Omental fat pad (tissue), 4 donors: Measurements from ENCODE around the gene ALAS1. TPM values are rescaled to one million over a fixed set of nuclear protein-coding genes. Genes with fewer than 3 reads are reported as not detected.

ENCODE experiments used
- ATAC-seq: fragments of 150-250 bp; one replicate; pipeline ENCODE4 v1.9.1; 2016; ENCODE audit warnings: mild to moderate bottlenecking, moderate library complexity; ENCODE audit not compliant: low FRiP score
- DNase-seq: peaks from one replicate; pipeline ENCODE4 v3.0.0-alpha.2; 2019; ENCODE audit warnings: low spot score
- total RNA-seq, 4 donors: library from RNA; depleted of rRNA; stranded (reverse); fragments of >200 nt; gene quantifications; one replicate each; pipeline ENCODE4 v1.1.0, GENCODE V29; 2016
- TF ChIP-seq, protein P1 (sequence below), 3 donors: fragments of 450-650 bp; IDR thresholded peaks; one replicate each; pipeline ENCODE4 v1.5.1; 2016 to 2017; ENCODE audit warnings: antibody characterized with exemption in 3 of 3, mild to moderate bottlenecking in 3 of 3, moderate library complexity in 2 of 3

ALAS1 gene
- total RNA-seq, 4 donors from 2014 or later = 29.3 to 79.7 (median 31.0) TPM

DNA sequence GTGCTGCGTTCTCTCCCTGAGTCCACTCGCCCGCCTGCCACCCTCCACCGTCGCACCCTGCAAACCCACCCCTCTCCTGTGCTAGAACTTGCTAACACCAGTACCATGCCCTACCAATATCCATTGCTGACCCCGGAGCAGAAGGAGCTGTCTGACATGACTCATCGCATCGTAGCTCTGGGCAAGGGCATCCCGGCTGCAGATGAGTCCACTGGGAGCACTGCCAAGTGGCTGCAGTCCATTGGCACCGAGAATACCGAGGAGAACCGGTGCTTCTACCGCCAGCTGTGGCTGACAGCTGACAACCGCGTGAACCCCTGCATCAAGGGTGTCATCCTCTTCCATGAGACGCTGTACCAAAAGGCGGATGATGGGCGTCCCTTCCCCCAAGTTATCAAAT lies 4.9 kb upstream of the ALAS1 start:
- DNase-seq = no peak
- TF ChIP-seq, protein P1, sequence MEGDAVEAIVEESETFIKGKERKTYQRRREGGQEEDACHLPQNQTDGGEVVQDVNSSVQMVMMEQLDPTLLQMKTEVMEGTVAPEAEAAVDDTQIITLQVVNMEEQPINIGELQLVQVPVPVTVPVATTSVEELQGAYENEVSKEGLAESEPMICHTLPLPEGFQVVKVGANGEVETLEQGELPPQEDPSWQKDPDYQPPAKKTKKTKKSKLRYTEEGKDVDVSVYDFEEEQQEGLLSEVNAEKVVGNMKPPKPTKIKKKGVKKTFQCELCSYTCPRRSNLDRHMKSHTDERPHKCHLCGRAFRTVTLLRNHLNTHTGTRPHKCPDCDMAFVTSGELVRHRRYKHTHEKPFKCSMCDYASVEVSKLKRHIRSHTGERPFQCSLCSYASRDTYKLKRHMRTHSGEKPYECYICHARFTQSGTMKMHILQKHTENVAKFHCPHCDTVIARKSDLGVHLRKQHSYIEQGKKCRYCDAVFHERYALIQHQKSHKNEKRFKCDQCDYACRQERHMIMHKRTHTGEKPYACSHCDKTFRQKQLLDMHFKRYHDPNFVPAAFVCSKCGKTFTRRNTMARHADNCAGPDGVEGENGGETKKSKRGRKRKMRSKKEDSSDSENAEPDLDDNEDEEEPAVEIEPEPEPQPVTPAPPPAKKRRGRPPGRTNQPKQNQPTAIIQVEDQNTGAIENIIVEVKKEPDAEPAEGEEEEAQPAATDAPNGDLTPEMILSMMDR (IDR thresholded peaks at IDR 0.05) = no peak
- peak; percentile 43 for ATAC-seq

DNA sequence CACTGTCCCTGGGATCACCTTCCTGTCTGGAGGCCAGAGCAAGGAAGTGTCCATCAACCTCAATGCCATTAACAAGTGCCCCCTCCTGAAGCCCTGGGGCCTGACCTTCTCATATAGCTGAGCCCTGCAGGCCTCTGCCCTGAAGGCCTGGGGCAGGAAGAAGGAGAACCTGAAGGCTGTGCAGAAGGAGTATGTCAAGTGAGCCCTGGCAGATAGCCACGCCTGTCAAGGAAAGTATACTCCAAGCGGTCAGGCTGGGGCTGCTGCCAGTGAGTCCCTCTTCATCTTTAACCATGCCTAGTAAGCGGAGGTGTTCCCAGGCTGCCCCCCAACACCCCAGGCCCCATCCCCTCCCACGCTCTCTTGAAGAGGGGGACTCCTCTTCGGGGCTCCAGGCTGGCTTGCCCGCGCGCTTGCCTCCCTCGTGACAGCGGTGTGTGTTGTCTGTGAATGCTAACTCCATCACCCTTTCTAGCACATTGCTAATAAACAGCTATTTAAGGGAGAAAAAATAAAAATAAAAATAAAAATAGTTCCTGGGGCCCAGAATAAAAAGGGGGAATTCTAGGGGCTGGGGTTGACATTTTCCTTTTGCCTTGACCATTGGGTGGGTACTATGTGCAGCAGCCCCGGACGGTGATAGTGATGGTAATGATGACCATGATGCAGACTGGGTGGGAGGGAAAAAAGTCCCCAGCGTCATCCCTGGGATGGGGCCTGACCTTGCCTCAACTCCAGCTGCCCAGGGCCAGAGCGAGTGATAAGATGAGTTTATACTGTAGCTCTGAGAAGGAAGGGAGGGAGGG lies 3.3 kb upstream of the ALAS1 start:
- DNase-seq (no peak), ATAC-seq (no peak)
- TF ChIP-seq, protein P1 (IDR thresholded peaks at IDR 0.05) = no peak

DNA sequence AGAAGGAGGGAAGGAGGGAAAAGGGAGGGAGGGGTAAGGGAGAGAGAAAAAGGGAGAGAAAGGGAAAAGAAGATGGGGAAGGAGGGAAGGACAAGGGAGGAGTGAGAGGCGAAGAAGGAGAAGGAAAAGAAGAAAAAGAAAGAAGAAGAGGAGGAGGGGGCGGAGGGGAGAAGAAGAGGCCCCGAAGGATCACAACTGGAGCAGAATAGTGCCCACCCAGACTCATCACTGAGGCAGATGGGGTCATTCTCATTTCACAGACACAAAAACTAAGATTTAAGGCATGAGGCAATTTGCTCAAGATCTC lies 2.7 kb upstream of the ALAS1 start:
- DNase-seq (no peak), ATAC-seq (no peak)
- TF ChIP-seq, protein P1 (IDR thresholded peaks at IDR 0.05) = no peak

DNA sequence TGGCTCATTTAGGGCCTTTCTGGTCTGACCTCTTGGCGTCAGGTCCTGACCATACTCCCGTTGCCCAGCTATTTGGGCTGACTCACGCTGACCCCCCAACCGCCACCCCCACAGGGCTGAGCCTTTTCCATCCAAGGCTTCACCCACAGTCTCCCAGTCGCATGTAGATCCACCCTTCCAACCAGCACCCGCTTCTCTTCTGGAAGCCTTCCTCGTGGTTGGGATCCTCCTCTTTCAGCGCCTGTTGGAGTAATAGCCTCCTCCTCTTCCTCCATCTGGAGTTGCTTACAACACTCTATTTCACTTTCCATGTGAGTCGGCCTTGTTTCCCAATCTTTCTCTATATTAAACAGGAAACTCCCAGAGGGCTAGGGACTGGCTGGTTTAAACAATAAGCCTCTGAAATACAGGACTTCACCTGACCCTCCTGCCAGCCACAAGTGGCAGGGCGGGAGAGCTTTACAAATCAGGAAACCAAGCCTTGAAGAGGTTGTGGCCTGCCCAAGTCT lies 2.1 kb upstream of the ALAS1 start:
- DNase-seq (no peak), ATAC-seq (peak; percentile 55)
- TF ChIP-seq, protein P1 (IDR thresholded peaks at IDR 0.05) = no peak

DNA sequence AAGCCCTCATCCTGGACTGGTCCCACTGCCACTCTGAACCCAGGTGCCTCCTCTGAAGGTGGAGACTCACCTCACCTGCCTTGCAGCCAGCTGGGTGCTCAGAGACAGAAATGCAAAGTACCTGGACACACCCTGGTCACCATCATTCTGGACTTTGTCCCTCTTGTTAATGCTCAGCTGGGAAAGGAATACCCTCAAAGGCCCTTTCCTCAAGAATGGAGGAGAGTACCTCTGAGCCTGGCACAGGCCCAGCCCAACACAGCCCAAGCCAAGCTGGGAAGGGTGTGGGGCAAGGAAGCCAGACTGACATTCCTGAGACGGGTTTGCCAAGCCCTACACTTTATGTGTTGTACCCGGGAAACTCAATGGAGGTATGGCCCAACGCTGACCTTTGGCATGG lies 983 bp upstream of the ALAS1 start:
- no peak for ATAC-seq
- no peak for DNase-seq
- TF ChIP-seq, protein P1 (IDR thresholded peaks at IDR 0.05) = no peak

DNA sequence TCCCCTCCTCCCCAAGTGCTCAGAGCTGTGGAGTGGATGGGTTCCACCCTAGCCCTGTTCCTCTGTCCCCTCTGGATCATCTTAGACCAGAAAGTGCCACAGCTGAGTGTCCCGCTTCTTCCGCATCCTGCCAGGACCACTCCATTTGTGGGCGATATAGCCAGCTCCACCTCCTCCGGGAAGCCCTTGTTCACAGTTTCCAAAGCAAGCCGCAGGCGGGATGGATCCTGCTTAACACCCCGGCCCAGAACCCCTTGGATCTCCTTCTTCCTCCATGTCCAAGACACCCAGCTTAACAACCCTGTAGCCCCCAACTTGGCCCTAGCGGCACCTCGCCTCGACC lies 490 bp upstream of the ALAS1 start:
- no peak for ATAC-seq
- TF ChIP-seq, protein P1 (IDR thresholded peaks at IDR 0.05) = no peak
- DNase-seq = no peak
